GM12865 (cell line): ENCODE results near the gene EIF5AL1.
"Not testable (repeated sequence)": the region's sequence is repeated elsewhere in the genome, so short reads cannot be mapped to it uniquely, and the experiment has no call there.

Experiments
- DNase-seq: peaks from one replicate; pipeline ENCODE4 v3.0.0; 2010; ENCODE audit warnings: low read depth
- H3K4me3 ChIP-seq: 2 replicates; pipeline ENCODE4 v1.5.1; 2011; ENCODE audit warnings: mild to moderate bottlenecking, low read depth, low read length, control low read depth
- TF ChIP-seq, protein P1 (sequence below): IDR thresholded peaks from 2 replicates; pipeline ENCODE4 v1.5.1; 2011; ENCODE audit warnings: low read length, control low read depth, low read depth, inconsistent platforms; ENCODE audit not compliant: insufficient read depth; ENCODE audit errors: missing control alignments

EIF5AL1 gene

DNA sequence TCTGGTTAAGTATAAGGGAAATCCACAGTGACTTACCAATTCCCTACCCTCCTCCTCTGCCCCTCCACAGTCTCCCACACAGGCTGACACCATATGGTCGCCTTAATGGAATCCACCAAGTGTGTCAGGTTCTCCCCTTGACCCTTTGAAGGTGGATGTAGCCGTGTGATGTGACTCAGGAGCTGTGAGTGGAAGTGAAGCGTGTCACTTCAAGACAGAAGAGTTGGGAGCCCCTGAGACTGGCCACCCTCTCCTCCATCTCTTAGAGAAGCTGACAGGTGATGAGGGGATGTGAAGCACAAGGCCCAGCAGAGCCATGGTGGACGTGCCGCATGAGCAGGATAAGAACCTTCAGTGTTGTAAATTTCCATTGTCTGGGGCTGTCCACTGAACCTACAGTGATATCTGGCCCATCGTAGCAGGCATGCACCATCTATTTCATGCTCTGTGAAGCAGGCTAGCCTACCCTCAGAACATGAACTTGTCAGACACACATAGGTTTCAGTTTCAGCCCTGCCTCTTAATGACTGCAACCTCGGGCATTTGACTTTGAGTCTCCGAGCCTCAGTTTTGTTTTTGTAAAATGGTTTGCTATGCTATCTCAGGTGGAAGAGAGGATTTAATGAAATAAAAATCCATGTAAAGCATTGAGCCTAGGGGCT lies 12.8 kb downstream of the EIF5AL1 start:
- not testable (repeated sequence) for H3K4me3 ChIP-seq, DNase-seq

DNA sequence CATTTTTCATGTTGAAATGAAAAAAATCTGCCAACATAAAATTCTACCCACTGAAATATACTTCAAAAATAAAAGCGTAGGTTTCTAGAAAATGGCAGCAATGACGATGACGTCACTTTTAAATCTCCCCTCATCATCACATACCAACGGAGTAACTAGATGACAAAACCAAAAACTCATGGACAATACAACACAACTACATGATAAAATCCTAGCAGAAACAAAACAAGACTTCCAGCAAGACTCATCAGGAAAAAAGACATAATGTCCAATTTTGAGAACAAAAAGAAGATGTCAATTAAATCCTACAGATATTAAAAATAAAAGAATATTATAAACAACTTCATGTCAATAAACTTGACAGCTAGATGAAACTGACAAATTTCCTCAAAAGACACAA lies 15.9 kb downstream of the EIF5AL1 start:
- not testable (repeated sequence) for DNase-seq, H3K4me3 ChIP-seq

DNA sequence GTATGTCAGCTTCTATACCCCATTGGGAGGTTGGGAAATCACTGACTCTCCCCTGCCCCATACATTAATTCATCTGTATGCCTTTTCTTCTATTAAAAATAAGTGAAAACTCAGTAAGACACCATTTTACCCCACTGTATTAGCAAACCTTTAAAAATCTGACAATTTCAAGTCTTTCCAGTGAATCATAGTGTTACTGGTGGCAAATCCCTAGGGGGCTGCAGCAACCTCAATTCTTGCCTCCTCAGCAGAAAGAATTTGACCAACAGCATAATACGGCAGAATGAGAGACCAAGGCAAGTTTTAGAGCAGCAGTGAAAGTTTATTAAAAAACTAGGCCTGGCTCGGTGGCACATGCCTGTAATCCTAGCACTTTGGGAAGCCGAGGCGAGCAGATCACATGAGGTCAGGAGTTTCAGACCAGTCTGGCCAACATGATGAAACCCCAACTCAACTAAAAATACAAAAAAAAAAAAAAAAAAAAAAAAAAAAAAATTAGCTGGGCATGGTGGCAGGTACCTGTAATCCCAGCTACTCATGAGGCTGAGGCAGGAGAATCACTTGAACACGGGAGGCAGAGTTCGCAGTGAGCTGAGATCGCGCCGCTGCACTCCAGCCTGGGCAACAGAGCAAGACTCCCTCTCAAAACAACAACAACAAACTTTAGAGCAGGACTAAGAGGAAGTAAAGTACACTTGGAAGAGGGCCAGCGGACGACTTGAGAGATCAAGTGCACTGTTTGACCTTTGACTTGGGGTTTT lies 21.0 kb downstream of the EIF5AL1 start:
- DNase-seq, H3K4me3 ChIP-seq: not testable (repeated sequence)

DNA sequence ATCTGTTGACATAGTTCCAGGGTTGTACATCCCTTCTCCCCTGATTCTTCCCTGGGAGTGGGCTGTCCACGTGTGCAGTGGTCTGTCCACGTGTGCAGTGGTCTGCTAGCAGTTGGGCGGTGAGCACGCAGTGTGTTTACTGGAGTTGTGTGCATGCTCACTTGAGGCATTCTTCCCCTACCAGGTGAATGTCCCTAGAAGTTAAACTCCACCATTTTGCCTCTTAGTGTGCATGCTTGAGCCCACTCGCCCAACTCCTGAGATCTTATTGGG lies 21.5 kb downstream of the EIF5AL1 start:
- not testable (repeated sequence) for H3K4me3 ChIP-seq, DNase-seq

DNA sequence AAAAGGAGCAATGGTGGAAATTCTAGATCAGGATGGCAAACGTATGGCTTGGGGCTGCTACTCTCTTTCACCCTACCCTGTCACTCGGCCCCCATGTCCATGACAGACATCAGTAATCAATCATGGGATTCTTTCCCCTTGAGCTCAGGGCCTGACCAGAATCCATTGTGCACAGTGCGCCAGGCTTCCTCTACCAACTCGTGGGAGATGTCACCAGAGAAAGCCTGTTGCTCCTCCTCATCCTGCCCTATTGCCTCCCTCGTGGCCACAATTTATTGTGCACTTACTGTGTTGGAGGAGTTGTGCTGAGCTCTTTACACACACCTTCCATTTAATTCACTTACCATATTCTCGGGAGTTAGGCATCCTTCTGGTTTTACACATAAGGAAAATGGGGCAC lies 26.0 kb downstream of the EIF5AL1 start:
- H3K4me3 ChIP-seq, DNase-seq: not testable (repeated sequence)

DNA sequence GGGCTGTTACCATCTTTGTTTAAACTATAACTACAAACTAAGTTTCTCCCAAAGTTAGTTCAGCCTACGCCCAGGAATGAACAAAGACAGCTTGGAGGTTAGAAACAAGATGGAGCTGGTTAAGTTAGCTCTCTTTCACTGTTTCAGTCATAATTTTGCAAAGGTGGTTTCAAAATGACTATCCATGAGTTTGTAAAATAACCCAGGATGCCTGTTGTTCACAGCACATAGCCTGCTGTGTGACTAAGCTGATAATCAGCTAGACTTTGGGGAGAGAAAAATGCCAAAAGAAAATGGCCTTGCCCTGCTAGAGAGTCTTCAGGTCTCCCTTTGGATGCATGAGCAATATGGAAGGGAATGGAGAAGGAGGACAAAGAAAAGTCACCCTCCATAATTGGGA lies 28.6 kb downstream of the EIF5AL1 start:
- not testable (repeated sequence) for H3K4me3 ChIP-seq
- peak; percentile 34 for DNase-seq

DNA sequence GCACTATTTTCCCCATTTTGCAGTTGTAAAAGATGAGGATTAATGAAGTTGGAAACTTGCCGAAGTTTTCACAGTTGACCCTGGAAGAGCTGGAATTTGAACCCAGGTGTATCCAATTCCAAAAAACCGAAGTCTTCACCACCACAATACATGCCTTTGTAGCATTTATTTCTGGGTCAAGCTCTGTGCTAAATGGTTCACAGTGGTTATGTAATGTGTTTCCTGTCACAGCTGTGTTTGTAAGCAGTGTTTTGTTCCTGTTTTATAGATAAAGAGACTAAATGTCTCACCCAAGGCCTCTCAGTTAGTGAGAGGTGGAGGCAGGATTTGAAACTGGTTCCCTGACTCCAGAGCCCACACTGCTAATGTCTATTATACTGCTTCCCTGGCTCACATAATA lies 30.3 kb downstream of the EIF5AL1 start:
- no peak for DNase-seq
- no peak overlapping the region for H3K4me3 ChIP-seq
- TF ChIP-seq, protein P1, sequence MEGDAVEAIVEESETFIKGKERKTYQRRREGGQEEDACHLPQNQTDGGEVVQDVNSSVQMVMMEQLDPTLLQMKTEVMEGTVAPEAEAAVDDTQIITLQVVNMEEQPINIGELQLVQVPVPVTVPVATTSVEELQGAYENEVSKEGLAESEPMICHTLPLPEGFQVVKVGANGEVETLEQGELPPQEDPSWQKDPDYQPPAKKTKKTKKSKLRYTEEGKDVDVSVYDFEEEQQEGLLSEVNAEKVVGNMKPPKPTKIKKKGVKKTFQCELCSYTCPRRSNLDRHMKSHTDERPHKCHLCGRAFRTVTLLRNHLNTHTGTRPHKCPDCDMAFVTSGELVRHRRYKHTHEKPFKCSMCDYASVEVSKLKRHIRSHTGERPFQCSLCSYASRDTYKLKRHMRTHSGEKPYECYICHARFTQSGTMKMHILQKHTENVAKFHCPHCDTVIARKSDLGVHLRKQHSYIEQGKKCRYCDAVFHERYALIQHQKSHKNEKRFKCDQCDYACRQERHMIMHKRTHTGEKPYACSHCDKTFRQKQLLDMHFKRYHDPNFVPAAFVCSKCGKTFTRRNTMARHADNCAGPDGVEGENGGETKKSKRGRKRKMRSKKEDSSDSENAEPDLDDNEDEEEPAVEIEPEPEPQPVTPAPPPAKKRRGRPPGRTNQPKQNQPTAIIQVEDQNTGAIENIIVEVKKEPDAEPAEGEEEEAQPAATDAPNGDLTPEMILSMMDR = no peak

DNA sequence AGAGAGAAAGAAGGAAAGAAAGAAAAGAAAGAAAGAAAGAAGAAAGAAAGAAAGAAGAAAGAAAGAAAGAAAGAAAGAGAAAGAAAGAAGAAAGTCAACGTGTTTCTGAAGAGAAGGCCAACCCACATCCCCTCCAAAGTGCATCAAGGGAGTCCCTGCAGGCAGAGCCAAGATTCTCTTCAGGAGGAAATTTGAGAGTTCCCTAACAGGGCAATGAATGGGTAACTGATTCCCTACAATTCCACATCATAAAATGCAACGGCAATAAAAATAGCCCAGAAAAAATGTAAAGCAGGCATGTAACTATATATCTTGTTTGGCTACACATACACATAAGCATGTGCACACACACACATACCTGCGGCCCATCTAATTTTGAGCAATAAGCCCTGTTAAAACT lies 32.1 kb downstream of the EIF5AL1 start:
- H3K4me3 ChIP-seq, DNase-seq: not testable (repeated sequence)

DNA sequence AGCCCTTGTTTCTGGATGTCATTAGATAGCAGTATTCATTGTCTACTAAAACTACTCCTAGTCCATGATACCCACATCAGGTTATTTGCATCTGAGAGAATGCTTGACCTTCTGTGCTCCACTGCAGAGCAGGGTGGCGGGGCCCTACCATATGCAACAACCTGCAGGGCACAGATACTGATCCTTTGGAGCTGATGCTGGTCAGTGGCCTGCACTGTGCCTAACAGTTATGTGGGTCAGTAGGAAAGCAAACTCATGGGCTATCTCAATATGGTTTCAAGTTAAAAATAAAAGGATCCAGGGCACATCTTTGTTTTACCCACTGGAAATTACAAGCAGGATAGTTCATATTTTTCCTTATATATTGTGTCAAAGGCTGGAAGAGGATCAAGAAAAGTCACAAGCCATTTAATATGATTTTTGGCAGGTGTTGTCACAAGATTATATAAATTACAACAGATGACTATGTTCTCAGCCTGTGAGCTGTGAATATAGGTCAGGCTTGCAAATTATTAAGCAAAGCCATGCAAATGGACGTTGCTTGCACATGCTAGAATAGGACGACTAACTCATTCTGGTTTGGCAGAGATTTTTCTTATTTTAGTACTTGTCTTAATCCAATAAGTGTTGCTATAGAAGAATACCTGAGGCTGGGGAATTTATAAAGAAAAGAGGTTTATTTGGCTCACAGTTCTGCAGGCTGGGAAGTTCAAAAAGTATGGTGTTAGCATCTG lies 32.8 kb downstream of the EIF5AL1 start:
- DNase-seq = not testable (repeated sequence)

DNA sequence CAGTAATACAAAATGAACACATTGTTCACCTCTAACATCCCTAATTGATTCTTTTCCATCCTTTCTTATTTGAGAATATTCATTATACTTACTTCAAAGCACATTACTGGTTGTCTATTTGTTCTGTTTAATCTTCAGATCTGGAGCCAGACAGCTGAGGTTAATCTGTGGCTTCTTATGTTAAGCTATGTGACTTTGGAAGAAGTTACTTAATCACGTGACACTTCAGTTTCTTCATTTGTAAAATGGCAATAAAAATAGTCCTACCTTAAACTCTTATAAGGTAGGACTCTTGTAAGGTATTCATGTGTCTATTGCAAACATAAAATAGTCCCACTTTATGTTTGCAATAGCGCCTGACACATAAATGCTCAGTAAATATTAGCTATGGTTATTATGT lies 34.8 kb downstream of the EIF5AL1 start:
- not testable (repeated sequence) for H3K4me3 ChIP-seq, DNase-seq

More for the DNA sequence above, 32.8 kb downstream of the EIF5AL1 start:
- not testable (repeated sequence) for H3K4me3 ChIP-seq

DNA sequence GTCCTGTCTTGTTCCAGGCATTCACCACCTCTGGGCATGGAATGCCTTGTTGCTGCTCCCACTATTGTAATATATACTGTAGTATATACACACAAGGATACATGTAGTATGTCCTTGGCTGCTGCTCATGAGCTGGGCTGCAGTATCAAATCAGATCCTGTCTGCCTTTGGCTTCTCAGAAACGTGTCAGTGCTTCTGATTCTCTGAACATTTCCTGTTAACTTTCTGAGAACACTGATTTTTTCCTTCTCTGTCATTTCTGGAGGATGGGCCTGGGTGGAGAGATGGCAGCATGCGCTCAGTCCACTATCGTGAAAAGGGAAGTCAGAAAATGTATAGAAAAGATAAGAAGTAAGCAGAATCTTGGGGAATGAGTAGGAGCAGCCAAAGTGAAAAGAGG lies 35.6 kb downstream of the EIF5AL1 start:
- TF ChIP-seq, protein P1 = no peak
- DNase-seq = no peak
- no peak overlapping the region for H3K4me3 ChIP-seq

DNA sequence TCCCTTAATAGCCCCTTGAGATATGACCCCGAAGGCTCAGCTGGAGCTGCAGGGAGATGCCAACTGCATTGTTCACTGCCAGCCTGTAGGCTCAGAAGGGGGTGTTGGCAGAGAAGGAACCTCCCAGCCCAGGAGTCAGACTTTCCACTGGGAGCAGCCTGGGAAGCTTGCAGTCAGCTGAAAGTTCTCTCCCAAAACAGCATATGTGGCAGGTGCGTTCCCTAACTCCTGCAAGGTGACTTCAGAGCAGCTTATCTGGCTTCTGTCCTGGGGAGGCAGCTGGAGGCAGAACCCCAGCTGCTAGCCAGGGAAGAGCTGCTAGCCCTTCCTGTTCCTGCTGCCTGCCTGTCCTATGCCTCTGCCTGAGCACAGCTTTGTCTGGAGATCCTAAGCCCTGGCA lies 39.8 kb downstream of the EIF5AL1 start:
- H3K4me3 ChIP-seq = no peak overlapping the region
- DNase-seq = no peak
- TF ChIP-seq, protein P1 = no peak
